GM12801 (cell line): ENCODE results near the gene SPTLC3.

Source experiments
- TF ChIP-seq, protein P1 (sequence below): IDR thresholded peaks from one replicate; pipeline ENCODE4 v1.5.1; 2011; ENCODE audit warnings: control low read depth; ENCODE audit not compliant: insufficient read length; ENCODE audit errors: extremely low read depth

Gene SPTLC3

DNA sequence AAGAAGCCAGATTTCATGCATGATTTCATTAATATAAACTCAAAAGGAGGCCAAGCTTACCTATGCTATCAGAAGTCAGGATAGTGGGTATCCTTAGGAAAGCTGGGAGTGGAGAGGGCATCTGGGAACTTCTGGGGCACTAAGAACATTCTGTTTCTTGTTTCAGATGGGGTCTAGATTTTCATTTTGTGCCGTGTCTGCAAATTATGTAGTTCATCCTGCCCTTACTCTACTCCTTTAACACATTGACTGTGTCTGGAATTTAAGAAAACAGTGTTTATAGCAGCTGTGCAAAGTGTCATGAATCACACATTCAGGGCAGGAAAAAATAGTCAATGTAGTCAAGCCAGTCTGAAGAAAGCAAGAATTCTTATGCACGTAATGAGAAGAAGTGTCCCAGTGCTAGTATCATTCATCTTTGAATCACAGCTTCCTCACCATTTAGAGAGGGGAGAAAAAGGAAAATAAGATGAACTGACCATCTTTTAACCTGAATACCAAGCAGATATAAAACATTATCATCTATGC is 11.6 kb upstream of the SPTLC3 start:
- TF ChIP-seq, protein P1, sequence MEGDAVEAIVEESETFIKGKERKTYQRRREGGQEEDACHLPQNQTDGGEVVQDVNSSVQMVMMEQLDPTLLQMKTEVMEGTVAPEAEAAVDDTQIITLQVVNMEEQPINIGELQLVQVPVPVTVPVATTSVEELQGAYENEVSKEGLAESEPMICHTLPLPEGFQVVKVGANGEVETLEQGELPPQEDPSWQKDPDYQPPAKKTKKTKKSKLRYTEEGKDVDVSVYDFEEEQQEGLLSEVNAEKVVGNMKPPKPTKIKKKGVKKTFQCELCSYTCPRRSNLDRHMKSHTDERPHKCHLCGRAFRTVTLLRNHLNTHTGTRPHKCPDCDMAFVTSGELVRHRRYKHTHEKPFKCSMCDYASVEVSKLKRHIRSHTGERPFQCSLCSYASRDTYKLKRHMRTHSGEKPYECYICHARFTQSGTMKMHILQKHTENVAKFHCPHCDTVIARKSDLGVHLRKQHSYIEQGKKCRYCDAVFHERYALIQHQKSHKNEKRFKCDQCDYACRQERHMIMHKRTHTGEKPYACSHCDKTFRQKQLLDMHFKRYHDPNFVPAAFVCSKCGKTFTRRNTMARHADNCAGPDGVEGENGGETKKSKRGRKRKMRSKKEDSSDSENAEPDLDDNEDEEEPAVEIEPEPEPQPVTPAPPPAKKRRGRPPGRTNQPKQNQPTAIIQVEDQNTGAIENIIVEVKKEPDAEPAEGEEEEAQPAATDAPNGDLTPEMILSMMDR: no peak

DNA sequence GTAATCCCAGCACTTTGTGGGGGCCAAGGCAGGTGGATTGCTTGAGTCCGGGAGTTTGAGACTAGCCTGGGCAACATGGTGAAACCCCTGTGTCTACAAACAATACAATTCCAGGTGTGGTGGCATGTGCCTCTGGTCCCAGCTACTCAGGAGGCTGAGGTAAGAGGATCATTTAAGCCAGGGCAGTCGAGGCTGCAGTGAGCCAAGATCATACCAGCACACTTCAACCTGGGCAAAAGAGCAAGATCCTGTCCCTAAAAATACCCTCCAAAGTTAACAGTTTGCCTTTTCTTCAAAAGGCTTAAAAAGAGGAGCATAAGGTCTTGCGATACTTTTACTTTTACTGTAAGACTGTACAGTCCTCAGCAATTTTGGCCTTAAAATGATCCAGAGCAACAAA is 10.7 kb upstream of the SPTLC3 start:
- TF ChIP-seq, protein P1: no peak

DNA sequence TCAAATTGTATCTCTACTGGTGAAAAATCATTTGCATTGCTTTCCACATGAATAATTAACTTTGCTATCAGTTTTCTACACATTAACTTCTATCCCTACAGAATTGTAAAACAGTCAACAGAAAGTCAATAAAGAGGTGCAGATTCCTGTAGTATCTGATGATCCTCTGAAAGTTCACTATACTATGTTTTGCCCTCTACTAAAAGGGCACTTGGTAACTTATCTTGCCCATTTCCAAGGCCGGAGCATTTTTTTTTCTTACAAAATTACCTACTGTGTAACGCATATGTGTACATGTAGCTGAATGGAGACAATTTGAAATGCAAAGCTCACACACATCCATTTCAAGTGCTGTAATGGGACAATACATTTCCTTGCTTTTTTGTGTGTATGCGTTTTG is 9.6 kb upstream of the SPTLC3 start:
- TF ChIP-seq, protein P1: no peak

DNA sequence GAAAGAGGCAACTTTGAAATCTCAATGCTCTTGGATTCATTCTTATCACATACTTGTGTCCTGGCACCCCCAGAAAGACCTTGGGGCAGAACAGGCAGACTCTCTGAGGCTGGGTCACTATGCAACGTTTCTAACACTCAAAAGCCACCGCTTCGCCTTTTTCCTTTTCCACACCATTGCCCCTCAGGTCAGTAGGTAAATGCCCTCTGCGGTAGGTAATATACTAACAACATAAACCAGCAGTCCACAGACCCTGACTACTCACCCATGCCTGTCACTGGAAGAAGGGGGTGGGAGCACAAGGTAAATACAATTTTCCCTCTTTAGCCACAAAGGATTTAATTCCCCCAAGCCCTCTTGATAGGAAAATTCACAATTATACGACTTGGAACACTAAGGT is 6.5 kb upstream of the SPTLC3 start:
- TF ChIP-seq, protein P1: no peak

DNA sequence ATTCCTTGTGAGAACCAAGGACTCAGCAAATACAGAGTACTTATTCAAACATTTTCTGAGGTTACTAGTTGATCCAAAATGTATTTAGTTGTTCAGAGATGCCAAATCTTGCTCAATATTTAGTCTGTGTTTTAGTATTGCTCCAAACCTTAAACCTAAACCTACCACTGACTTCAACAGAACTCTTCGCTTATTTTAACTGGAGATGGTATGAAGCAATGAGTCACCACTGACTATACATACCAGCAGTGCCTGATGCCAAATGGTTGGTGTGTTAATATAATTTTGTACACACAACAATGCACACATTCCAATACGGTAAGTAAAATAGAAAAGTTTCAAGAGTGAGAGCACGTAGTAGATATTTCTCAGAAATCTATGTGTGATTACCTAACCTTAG is 1.9 kb upstream of the SPTLC3 start:
- TF ChIP-seq, protein P1: no peak

DNA sequence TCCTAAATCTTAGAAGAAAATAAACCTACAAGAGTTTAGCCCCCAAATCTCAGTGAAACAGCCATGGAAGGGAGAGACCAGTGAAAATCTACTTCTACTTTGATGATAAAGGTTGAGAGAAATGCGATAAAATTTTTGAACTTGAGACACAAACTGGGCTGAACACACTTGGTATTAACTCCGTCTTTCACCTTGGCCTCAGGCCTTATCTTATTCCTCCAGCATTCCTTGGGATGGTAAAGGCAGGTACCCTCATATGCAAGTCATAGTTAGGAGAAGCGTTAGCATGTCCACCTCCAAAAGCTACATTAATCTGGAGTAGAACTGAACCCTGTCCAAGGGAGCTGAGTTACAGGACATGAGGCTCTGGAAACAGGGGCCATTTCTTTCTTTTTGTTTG is 1.2 kb upstream of the SPTLC3 start:
- TF ChIP-seq, protein P1: no peak

DNA sequence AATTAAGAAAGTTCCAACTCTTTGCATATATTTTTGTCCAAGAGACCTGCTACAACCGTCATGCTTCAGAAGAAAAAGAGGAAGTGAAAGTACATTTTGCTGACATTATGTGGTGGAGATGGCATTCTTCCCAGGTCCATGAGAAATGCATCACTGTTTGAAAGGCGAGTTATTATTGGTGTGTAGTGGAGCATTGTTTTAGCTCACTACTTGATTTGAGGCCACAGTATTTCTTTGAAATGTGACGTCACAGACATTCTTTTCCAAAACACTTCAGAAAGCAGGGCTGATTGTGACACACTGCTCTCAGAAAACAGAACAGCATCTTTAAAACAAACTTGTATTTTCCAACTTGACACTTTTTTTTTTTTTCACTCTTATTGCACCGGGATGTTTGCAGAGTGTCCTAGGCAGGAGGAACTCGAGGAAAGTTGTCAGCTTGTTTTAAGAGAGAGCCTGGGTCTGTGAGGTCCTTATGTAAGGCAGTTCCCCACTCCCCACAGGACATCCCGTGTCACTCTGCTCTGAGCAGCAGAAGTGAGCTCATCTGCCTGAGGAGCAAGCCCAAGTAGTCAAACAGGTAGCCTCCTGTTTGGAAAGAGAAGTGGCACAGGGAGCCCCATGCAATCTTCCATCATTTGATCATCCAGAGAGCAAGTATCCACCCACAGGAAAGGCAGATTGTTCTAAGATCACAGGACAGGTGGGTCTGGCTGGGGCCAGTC is 1.1 kb downstream of the SPTLC3 start:
- TF ChIP-seq, protein P1: no peak
